Measurements from ENCODE around the gene RGS9BP.
"Not testable (repeated sequence)": the region's sequence is repeated elsewhere in the genome, so short reads cannot be mapped to it uniquely, and the experiment has no call there.

The RGS9BP gene

DNA sequence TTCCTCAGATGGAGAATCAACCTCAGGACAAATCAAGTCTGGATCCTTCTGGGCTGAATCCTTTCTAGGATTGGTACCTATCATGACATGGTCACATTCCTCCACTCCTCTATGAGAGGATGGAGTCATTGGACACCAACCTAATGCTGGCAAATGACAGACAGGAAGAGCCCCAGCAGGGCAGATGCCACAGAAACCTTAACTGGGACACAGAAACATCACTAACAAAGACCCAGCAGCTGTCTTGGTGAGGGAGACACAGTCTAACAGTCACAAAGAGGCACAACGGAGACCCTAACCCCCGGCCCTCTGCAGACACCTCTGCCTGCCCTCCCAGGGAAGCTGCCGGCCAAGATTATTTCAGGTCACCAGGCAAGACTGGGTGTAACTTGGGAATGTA, 2.8 kb upstream of the RGS9BP start:
- no peak for DNase-seq

GRCh38 chr19:32673573-32673972, 2.1 kb upstream of the RGS9BP start:
- DNase-seq = no peak

GRCh38 chr19:32674153-32674930, 1.3 kb upstream of the RGS9BP start:
- DNase-seq = no peak

- peak; percentile 97 to 98 for DNase-seq
Observed at GRCh38 chr19:32674931-32675719, 523 bp upstream of the RGS9BP start, which contains the start of gene ANKRD27. Gene ANKRD27 (minus strand): TSS chr19:32675180. CDS start chr19:32659015, 16,165 bp downstream.

GRCh38 chr19:32676186-32676894, 692 bp downstream of the RGS9BP start:
- peak in 1 of 2 donors; percentile 26 for DNase-seq

DNA sequence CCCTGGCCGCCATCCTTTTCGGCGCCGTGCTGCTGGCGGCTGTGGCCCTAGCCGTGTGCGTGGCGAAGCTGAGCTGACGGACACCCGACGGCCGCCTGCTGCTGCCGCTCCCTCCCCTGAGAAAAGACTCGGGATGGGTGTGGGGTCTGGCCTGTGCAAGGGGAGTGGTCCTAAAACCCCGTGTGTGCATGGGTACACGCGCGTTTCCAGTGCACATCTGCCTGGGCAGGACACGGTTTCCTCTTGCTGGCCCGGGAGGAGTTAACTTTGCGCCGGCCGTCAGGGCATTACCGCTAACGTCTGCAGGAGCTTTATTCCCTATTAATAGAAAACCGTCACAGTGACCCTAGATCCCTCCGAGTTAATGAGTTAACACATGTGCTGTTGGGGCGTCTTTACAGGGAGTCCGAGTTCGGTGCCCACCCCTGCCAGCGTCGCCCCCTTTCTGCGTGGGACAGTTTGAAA, 1.3 kb downstream of the RGS9BP start:
- no peak for DNase-seq

- DNase-seq = no peak
Observed at GRCh38 chr19:32677657-32678056, 2.0 kb downstream of the RGS9BP start.

GRCh38 chr19:32680986-32681385, 5.3 kb downstream of the RGS9BP start:
- DNase-seq = no peak

GRCh38 chr19:32682317-32682716, 6.7 kb downstream of the RGS9BP start:
- no peak for DNase-seq

DNA sequence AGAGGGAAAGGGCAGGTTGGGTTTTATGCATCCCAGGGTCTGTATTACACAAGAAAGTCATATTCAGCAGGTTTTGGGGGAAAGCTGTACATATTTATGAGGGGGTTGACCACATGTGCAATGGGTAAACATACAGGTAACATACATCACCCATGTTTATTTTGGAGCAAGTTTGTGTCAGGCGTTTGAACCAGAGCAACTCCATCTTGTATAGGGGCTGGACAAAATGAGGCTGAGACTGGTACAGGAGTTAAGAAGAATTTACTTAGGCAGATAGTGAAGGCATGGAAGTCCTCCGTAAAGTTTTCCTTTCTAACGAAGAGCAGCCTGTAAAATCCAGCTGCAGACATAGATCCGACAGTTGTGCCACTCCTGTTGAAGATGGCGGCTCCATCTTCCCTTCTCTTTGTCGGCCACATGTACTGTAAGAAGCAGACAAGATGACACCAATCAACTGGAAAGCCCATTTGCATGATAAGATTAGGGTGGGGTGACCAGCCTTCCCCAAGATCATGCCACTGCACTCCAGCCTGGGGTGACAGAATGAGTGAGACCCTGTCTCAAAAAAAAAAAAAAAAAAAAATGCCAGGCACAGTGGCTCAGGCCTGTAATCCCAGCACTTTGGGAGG, 11.3 kb downstream of the RGS9BP start:
- DNase-seq = no peak

- DNase-seq = no peak
Observed at GRCh38 chr19:32687681-32688080, 12.0 kb downstream of the RGS9BP start.

GRCh38 chr19:32688311-32688710, 12.7 kb downstream of the RGS9BP start:
- no peak for DNase-seq

DNA sequence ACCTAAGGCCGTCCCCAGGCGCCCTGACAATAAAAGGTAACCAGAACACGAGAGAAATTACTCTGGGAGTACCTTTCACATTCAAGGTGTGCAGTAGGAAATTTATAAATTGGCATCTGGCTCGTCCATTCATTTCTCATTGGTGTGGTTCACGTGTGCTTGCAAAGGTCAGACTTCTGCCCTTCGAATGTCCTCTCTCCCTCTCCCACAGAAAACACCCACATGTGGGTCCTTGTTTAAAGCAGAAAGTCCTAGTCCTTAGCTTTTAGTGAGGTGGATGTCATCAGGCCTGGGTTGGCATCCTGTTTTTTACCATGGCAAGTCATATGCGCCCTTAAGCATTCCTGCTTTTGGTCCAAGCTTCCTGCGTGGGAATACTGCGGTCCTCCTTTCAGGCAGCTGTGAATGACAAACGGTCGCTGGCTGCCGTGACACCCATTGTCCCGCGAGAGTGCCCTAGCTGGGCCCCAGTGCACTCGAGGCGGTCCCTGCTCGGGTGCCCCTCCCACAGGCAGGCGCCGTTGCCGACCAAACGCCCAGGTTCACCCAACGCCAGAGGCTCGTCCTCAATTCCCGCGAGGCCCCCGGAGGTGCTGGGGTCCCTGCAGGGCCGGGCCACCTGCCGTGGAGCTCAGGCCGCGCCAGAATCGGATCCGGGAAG, 15.8 kb downstream of the RGS9BP start, which contains the start of gene NUDT19:
TSS of gene NUDT19 (plus strand) at position 531 of the 661 bp plus-strand sequence. CDS start 140 bp downstream, outside the sequence.
- peak; percentile 70 to 79 for DNase-seq

DNA sequence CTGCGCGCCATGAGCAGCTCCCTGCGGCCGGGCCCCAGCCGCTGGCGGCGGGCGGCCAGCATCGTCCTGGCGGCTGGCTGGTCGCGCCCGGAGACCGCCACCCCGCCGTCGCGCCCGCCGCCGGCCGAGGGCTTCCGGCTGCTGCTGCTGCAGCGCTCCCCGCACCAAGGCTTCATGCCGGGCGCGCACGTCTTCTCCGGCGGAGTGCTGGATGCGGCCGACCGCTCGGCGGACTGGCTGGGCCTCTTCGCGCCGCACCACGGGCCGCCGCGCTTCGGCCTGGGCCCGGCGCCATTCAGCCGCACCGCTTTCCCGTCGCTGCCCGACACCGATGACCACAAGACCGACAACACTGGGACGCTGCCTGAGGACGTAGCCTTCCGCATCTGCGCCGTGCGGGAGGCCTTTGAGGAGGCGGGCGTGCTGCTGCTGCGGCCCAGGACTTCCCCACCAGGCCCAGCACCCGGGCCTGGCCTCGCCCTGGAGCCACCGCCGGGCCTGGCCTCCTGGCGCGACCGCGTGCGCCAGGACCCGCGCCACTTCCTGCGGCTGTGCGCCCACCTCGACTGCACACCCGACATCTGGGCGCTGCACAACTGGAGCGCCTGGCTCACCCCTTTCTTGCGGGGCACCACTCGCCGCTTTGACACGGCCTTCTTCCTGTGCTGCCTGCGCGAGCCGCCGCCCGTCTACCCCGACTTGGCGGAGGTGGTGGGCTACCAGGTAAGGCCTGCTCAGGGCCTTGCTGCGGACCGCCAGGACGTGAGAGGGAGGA, 16.5 kb downstream of the RGS9BP start:
- DNase-seq = peak; percentile 53 to 57

- DNase-seq = no peak
Observed at GRCh38 chr19:32692727-32693061, 17.0 kb downstream of the RGS9BP start.

- DNase-seq = peak; percentile 52 to 62
Observed at GRCh38 chr19:32693151-32694108, 17.8 kb downstream of the RGS9BP start.

DNA sequence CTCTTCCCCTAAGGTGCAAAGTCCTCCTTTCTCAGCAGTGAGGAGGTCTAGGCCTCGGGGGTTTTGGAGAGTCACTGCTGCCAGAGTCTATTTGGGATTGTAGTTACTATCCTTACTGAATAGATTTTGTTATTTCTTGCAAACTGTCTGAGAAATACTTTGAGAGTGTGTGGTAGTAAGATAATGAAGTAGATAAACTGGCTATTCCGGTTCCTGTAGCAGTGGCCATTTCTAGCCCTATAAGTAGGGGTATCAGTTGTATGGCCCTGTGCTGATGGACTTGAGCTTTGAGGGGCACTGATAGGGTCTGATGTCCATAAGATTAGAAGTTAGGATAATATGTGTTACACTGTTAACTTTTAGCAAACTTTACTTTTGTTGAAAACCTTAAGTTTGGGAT, 18.7 kb downstream of the RGS9BP start:
- not testable (repeated sequence) for DNase-seq

DNA sequence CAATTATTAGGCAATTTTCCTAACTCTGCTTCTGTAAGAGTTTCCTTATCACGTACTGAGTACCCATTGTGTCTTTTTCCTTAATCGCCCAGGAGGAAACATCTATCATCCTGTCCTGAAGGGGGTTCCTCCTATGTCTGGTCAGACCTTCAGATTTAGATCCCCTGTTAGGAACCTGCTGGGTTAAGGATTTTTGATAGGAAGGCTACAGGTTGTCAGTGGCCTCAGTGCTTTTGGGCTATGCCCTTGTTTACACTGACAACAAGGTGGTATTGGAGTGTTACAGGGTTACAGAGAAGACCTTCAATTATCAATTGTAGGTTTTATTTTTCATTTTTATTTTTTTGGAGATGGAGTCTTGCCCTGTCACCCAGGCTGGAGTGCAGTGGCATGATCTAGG, 19.2 kb downstream of the RGS9BP start:
- DNase-seq = not testable (repeated sequence)

- not testable (repeated sequence) for DNase-seq
Observed at GRCh38 chr19:32695506-32695905, 19.9 kb downstream of the RGS9BP start.

DNA sequence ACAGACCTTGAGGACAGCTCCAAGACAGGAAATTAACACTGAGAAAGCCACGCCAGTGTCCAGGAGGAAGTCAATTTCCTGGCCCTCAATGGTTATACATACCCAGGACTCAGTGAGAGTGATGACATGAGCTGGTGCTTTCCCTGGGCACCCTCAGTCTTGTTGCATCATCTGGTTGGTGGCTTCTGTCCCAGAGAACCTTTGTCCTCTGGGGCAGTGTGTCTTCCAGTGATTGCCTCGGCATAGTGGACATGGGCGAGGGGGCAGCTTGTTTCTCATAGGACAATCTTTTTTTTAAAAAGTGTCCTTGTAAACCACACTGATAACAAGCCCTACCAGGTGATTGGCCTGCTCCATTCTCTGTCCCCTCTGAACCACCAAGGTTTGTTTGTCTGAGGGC, 21.1 kb downstream of the RGS9BP start:
- DNase-seq = not testable (repeated sequence)
